ENCODE data around the gene MRPS27.
A peak's percentile ranks its signal among the peaks of the same experiment; 100 is the strongest.
"Not testable (repeated sequence)": the region's sequence is repeated elsewhere in the genome, so short reads cannot be mapped to it uniquely, and the experiment has no call there.

MRPS27 gene

GRCh38 chr5:72325566-72326305, 5.7 kb upstream of the MRPS27 start:
- no peak for DNase-seq

- no peak for DNase-seq
These were observed 4.3 kb upstream of the MRPS27 start for GRCh38 chr5:72324189-72324825.

GRCh38 chr5:72319435-72319975, 535 bp downstream of the MRPS27 start:
- DNase-seq, result not testable (repeated sequence)

- no peak for DNase-seq
These were observed 5.4 kb downstream of the MRPS27 start for GRCh38 chr5:72314571-72315172.

- DNase-seq, result no peak
These were observed 6.9 kb downstream of the MRPS27 start for GRCh38 chr5:72313141-72313540.

GRCh38 chr5:72308853-72309191, 11.2 kb downstream of the MRPS27 start:
- no peak for DNase-seq

GRCh38 chr5:72307968-72308852, 11.8 kb downstream of the MRPS27 start:
- peak; percentile 59 for DNase-seq

GRCh38 chr5:72307573-72307967, 12.5 kb downstream of the MRPS27 start:
- no peak for DNase-seq

GRCh38 chr5:72305194-72306142, 14.6 kb downstream of the MRPS27 start:
- DNase-seq, result no peak

- DNase-seq, result no peak
These were observed 17.9 kb downstream of the MRPS27 start for GRCh38 chr5:72302171-72302570.

GRCh38 chr5:72301557-72301956, 18.5 kb downstream of the MRPS27 start:
- peak; percentile 57 for DNase-seq

GRCh38 chr5:72300590-72301339, 19.3 kb downstream of the MRPS27 start:
- DNase-seq, result no peak

- DNase-seq, result no peak
These were observed 21.3 kb downstream of the MRPS27 start for GRCh38 chr5:72298711-72299110.

GRCh38 chr5:72298136-72298535, 21.9 kb downstream of the MRPS27 start:
- not testable (repeated sequence) for DNase-seq

GRCh38 chr5:72296256-72296655, 23.8 kb downstream of the MRPS27 start:
- DNase-seq, result peak; percentile 68

- no peak for DNase-seq
These were observed 24.5 kb downstream of the MRPS27 start for GRCh38 chr5:72295539-72295938.

- DNase-seq, result no peak
These were observed 25.6 kb downstream of the MRPS27 start for GRCh38 chr5:72294473-72294872.

GRCh38 chr5:72293495-72294055, 26.5 kb downstream of the MRPS27 start:
- DNase-seq, result no peak

GRCh38 chr5:72292411-72292810, 27.6 kb downstream of the MRPS27 start:
- DNase-seq, result no peak

GRCh38 chr5:72291601-72292000, 28.4 kb downstream of the MRPS27 start:
- peak; percentile 27 for DNase-seq

Measured in NCI-H524 treated with DMSO at 0.1 percent for 48 hours (cell line).